Neural cell (in vitro differentiated cells): Measurements from ENCODE around the gene GNE.

Experiments
- CTCF ChIP-seq: fragments of 450-650 bp; IDR thresholded peaks from 2 replicates; pipeline ENCODE4 v1.5.1; 2014; ENCODE audit warnings: antibody characterized with exemption, mild to moderate bottlenecking, moderate library complexity; ENCODE audit not compliant: poor library complexity, severe bottlenecking
- EP300 ChIP-seq: fragments of 450-650 bp; conservative IDR thresholded peaks from 2 replicates; pipeline ENCODE4 v1.6.1; 2014; ENCODE audit warnings: antibody characterized with exemption, mild to moderate bottlenecking, moderate library complexity; ENCODE audit not compliant: poor library complexity, severe bottlenecking
- EZH2 ChIP-seq: fragments of 200-600, 300-800 bp; shearing (Covaris generic), sonication (generic); IDR thresholded peaks from 2 replicates; pipeline ENCODE4 v1.6.1; 2014; ENCODE audit warnings: antibody characterized with exemption, low read length, borderline replicate concordance, mild to moderate bottlenecking; ENCODE audit not compliant: insufficient read depth, poor library complexity, severe bottlenecking
- MXI1 ChIP-seq: fragments of 450-650 bp; conservative IDR thresholded peaks from 2 replicates; pipeline ENCODE4 v1.6.1; 2014; ENCODE audit warnings: antibody characterized with exemption, mild to moderate bottlenecking; ENCODE audit not compliant: poor library complexity, severe bottlenecking
- POLR2AphosphoS5 ChIP-seq: IDR thresholded peaks from 2 replicates; pipeline ENCODE4 v1.6.1; 2012
- RAD21 ChIP-seq: fragments of 450-650 bp; conservative IDR thresholded peaks from 2 replicates; pipeline ENCODE4 v1.6.1; 2014; ENCODE audit warnings: antibody characterized with exemption, mild to moderate bottlenecking, moderate library complexity
- REST ChIP-seq: IDR thresholded peaks from 2 replicates; pipeline ENCODE4 v1.6.1; 2012; ENCODE audit warnings: borderline replicate concordance
- TAF1 ChIP-seq: IDR thresholded peaks from 2 replicates; pipeline ENCODE4 v1.6.1; 2012; ENCODE audit warnings: low read depth

GRCh38 chr9:36221667-36222066 lies 36.6 kb downstream of the GNE start:
- no peak for TF ChIP-seq CTCF
- TF ChIP-seq EZH2: no peak
- no peak for TF ChIP-seq RAD21
- no peak for TF ChIP-seq POLR2AphosphoS5
- no peak for TF ChIP-seq REST
- no peak for TF ChIP-seq EP300
- TF ChIP-seq MXI1: no peak
- no peak for TF ChIP-seq TAF1
